ENCODE results near the gene NREP. TPM values are rescaled to one million over a fixed set of nuclear protein-coding genes. Genes with fewer than 3 reads are reported as not detected.
A peak's percentile ranks its signal among the peaks of the same experiment; 100 is the strongest.

NREP gene
- polyA plus RNA-seq, 4 donors: 771 to 984 (median 919) TPM

DNA sequence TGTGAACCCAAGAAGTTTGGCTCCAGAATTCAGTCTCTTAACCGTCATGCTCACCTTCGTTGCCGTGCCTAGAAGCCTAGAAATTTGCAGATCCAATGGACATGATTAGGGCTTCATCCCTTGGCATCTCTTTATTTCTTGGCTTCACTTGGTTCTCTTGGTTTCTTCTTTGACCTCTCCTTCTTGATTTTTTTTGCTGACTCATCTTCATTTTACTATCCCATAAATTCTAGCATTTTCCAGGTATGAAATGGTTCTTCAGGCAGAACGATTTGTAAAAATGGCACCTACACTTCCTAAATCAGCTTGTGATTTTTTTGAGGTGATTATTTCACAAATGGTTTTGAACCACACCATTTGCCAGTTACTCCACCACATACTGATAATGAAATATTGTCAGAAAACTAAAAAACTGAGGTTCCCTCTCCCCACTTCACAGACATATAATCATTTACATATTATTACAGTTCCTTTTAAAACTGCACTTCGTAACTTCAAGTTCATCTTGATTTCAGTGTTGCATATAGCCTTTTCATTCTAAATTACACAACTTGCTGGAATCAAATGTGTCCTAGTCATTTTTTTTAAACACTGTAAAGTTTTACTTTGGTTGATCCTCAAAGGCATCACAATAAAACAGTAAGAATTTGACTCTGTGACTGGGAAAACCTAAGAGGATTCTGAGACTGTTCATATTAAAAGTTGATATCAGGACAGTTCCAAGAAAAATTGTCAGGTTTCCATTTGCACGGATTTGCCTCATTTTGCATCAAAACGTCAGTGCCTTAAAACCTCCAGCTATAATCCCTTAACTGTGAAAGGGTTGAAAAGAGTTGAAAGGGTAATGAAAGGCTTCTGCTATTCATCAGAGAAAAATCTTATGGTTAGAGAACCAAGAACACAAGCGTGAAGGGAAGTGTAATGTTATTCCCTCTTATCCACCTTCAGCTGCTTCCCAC is 8.9 kb upstream of the NREP start:
- no peak for DNase-seq (ENCODE audit: low read depth in 4 of 4, low spot score in 3 of 4)

DNA sequence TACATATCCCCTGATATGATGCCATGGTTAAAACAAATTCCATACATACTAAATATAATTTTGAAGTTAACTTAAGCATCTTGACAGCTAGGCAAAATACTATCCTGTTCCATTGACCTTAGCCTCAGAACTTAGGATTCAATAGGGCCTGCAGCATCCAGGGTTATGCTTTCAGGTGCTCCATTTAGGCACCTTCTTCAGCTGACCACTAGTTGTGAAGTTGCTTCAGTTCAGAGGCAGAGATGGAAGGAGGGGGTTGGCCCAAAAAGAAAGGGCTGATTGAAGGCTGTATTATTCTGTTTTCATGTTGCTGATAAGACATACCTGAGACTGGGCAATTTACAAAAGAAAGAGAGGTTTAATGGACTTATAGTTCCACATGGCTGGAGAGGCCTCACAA is 7.0 kb upstream of the NREP start:
- DNase-seq (ENCODE audit: low read depth in 4 of 4, low spot score in 3 of 4): no peak

GRCh38 chr5:111762895-111763294 is 5.9 kb upstream of the NREP start:
- peak in 1 of 4 donors; percentile 49 for DNase-seq (ENCODE audit: low read depth in 4 of 4, low spot score in 3 of 4)

- no peak for DNase-seq (ENCODE audit: low read depth in 4 of 4, low spot score in 3 of 4)
Measured at GRCh38 chr5:111758284-111758628, 1.3 kb upstream of the NREP start.

- DNase-seq (ENCODE audit: low read depth in 4 of 4, low spot score in 3 of 4): peak; percentile 84 to 90 (median 89)
Measured at GRCh38 chr5:111757355-111758283, 625 bp upstream of the NREP start.

GRCh38 chr5:111755942-111756381 is 1.0 kb downstream of the NREP start:
- DNase-seq (ENCODE audit: low read depth in 4 of 4, low spot score in 3 of 4): no peak

DNA sequence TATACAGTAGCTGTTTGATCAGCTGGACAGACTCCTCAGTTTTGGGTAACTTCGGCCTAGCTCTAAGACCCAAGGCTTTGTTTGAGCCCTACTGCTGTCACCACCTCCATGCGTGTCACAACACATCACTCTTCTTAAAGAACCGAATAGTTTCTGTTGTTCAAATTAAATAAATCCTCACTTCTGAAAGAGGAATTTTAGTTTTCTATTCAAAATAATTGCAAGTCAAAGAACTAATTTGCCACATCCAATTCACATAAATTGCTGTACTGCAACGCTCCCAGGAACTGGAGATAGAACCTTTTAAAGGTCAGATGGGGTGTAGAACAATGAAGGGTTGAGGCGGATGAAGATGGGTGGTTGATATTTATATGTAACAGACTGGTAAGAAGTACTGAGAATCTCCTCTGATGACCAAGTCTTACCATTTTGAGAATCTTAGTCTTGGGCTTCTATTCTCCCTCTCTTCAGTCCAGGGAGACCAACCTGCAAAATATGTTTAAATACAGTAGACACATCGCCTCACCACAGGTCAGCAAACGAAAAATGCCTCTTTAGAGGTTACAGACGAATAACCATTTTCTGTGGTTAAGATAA is 1.6 kb downstream of the NREP start:
- no peak for DNase-seq (ENCODE audit: low read depth in 4 of 4, low spot score in 3 of 4)

GRCh38 chr5:111753884-111754589 is 3.0 kb downstream of the NREP start:
- no peak for DNase-seq (ENCODE audit: low read depth in 4 of 4, low spot score in 3 of 4)

DNA sequence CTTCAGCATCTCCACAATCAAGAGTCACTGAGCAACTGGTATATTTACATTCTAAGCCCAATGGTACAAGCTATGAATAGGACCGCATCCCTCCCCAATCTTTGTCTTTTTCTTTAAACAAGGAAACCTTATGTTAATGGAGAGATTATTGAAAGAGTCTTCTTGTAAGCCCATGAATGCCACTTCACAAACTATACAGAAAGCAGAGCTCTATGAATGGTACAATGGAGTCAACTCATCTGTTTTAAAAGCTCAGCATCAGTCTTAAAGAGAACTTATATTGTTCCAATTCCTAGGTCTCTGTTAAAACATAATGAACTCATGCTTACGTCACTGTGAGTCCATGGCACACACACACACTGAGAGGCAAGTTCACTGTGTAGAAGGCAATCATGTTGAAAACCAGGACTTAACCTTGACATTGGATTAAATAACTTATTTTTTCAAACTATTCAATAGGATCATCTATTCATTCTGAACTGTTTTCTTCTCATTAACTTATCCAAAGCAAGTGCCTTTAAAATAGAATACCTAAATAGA is 4.5 kb downstream of the NREP start:
- no peak for DNase-seq (ENCODE audit: low read depth in 4 of 4, low spot score in 3 of 4)

- DNase-seq (ENCODE audit: low read depth in 4 of 4, low spot score in 3 of 4): no peak
Measured at GRCh38 chr5:111749303-111750026, 7.5 kb downstream of the NREP start.

- DNase-seq (ENCODE audit: low read depth in 4 of 4, low spot score in 3 of 4): no peak
Measured at GRCh38 chr5:111748304-111748763, 8.7 kb downstream of the NREP start.

GRCh38 chr5:111747337-111747736 is 9.7 kb downstream of the NREP start:
- DNase-seq (ENCODE audit: low read depth in 4 of 4, low spot score in 3 of 4): no peak

- no peak for DNase-seq (ENCODE audit: low read depth in 4 of 4, low spot score in 3 of 4)
Measured at GRCh38 chr5:111746791-111747190, 10.2 kb downstream of the NREP start.

DNA sequence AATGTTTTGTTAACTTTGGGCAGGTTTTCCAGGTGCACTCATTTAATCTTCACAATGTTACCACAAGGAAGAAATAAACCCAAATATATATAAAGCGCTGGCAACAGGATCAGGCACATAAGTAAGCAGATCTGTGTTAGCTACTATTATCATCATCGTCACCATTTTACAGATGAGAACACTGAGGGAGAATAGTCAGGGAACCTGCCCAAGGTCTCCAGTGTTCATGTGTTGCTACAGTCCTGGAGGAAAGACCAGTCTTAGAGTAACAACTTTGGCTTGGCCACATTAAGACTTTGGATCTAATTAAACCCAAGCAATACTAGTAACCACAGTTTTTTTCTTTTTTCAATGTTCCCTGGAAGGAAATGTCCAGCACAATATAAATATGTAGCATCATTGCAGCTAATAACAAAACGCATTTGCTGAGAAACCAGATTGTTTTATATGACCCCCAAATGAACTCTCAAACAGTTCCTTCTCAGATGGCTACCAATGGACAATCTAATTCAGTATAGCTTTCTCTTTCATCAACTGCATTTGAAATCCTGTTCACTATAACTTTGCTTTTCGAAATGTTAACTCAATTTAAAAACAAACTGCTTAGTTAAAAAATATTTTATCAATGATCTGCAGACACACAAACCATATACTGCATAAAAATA is 11.8 kb downstream of the NREP start:
- no peak for DNase-seq (ENCODE audit: low read depth in 4 of 4, low spot score in 3 of 4)

GRCh38 chr5:111744455-111744854 is 12.5 kb downstream of the NREP start:
- no peak for DNase-seq (ENCODE audit: low read depth in 4 of 4, low spot score in 3 of 4)

- no peak for DNase-seq (ENCODE audit: low read depth in 4 of 4, low spot score in 3 of 4)
Measured at GRCh38 chr5:111743988-111744387, 13.0 kb downstream of the NREP start.

GRCh38 chr5:111743512-111743911 is 13.5 kb downstream of the NREP start:
- DNase-seq (ENCODE audit: low read depth in 4 of 4, low spot score in 3 of 4): no peak

GRCh38 chr5:111742177-111742994 is 14.6 kb downstream of the NREP start:
- DNase-seq (ENCODE audit: low read depth in 4 of 4, low spot score in 3 of 4): peak in 3 of 4 donors; percentile 48 to 78 (median 72)

All from right renal pelvis (tissue), 4 donors.